Renal cortical epithelial cell (primary cell): ENCODE results near the gene PEAK3. TPM values are rescaled to one million over a fixed set of nuclear protein-coding genes. Genes with fewer than 3 reads are reported as not detected.

ENCODE experiments used
- DNase-seq: peaks from one replicate; pipeline ENCODE4 v3.0.0-alpha.2; 2011; ENCODE audit warnings: low read depth
- total RNA-seq: library from RNA; depleted of rRNA; stranded (reverse); fragments of >200 nt; gene quantifications from 2 replicates; pipeline ENCODE4 v1.2.3, GENCODE V29; 2014

PEAK3 gene
- total RNA-seq, 1 donor from 2014 or later, result 0.05 TPM

DNA sequence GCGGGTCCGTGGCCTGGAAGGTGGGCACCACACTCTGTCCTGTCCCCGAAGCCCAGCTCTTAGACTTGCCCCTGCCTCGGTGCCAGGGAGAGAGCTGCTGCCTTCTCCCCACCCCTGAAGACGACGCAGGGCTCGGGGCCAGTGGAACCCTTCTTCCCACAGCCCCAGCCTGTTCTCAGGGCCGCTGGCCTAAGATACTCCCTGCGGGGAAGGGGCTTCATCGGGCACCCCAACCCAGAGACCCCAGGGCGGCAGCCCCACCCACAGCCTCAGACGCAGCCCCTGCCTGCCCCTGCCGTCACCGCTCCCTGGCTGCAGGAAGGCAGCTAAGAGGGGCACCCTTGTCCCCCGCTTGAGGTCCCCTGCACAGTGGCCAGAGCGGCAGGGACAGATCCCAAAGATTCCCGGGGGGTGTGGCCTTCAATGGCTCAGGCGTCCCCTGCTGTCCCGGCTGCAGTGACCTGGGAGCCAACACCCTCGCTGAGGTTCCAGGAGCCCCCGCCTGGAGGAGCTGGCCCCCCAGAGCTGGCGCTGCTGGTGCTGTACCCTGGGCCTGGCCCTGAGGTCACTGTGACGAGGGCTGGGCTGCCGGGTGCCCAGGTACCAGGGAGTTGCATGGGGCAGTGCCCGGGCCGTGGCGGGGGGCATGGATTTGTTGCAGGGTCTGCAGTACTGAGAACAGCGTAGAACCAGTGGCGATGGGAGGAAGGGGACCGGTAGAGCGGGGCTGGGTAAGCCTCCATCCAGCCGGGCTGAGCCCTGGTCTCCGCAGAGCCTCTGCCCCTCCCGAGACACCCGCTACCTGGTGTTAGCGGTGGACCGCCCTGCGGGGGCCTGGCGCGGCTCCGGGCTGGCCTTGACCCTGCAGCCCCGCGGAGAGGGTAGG is 31.9 kb downstream of the PEAK3 start:
- no peak for DNase-seq

DNA sequence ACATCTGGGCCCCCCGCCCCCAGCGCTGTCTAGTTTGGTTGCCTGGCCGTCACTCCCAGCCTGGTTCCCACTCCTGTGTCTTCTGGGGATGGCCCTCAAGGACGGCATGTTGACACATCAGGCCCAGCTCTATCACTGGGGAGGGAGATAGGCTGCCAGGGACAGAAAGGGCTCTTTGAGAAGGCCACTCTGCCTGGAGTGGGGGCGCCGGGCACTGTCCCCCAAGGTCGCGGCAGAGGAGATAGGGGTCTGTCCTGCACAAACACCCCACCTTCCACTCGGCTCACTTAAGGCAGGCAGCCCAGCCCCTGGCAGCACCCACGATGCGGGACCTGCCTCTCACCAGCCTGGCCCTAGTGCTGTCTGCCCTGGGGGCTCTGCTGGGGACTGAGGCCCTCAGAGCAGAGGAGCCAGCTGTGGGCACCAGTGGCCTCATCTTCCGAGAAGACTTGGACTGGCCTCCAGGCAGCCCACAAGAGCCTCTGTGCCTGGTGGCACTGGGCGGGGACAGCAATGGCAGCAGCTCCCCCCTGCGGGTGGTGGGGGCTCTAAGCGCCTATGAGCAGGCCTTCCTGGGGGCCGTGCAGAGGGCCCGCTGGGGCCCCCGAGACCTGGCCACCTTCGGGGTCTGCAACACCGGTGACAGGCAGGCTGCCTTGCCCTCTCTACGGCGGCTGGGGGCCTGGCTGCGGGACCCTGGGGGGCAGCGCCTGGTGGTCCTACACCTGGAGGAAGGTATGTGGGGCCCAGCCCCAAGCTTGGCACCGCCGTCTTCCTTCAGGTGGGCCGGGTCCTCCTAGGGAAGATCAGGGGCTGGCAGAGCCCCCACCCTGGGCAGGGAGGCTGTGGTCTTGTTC is 32.7 kb downstream of the PEAK3 start, which contains the start of gene AMH:
Gene AMH, plus strand, starts transcription at position 314 of the 857 bp plus-strand sequence. Its CDS starts 10 bp downstream, at position 324.
- no peak for DNase-seq

DNA sequence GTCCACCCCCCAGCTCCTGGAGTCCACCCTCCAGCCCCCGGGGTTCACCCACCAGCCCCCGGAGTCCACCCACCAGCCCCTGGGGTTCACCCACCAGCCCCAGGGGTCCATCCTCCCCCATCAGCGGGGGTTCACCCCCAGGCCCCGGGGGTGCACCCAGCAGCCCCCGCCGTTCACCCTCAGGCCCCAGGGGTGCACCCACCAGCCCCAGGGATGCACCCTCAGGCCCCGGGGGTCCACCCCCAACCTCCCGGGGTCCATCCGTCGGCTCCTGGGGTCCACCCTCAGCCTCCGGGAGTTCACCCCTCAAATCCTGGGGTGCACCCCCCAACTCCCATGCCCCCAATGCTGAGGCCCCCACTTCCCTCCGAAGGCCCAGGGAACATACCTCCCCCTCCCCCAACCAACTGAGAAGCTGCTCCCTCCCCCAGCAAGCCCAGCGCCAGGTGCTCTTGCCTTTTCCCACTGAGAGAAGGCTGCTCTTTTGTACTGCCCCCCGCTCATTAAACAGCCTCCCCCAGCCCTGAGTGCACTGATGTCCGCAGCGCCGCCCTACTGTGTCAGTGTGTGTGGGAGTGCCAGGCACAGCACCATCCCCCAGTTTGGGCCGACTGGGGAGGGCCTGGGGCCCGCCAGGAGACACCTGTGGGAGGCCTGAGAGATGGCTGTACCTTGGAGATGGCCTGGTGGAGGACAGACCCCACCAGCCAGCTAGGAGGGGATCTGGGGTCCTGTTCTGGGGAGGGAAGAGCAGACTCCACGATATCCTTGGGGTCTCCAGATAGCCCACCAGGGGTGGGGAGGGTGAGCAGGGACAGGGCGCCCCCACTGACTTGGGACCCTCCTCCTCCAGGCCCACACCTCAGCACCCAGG is 33.6 kb downstream of the PEAK3 start:
- no peak for DNase-seq

DNA sequence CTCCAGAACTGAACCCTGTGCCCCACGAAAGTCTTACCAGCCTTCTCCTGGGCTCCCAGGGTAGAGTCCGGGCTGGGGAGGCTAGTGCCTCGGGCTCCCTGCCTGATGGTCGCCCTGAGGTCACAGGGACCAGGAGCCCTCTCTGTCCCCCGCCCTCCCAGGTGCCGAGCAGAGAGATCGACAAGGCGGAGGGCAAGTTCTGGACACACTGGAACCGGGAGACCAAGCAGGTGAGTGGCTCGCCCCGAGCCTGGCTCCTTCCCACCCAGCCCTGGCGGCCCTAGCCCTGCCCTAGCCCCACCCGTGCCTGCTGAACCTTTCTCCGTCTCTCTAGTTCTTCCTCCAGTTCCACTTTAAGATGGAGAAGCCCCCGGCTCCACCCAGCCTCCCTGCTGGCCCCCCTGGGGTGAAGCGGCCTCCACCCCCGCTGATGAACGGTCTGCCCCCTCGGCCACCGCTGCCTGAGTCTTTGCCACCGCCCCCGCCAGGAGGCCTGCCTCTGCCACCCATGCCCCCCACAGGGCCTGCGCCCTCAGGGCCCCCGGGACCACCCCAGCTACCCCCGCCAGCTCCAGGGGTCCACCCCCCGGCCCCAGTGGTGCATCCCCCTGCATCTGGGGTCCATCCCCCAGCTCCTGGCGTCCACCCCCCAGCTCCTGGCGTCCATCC is 34.4 kb downstream of the PEAK3 start:
- DNase-seq, result no peak

DNA sequence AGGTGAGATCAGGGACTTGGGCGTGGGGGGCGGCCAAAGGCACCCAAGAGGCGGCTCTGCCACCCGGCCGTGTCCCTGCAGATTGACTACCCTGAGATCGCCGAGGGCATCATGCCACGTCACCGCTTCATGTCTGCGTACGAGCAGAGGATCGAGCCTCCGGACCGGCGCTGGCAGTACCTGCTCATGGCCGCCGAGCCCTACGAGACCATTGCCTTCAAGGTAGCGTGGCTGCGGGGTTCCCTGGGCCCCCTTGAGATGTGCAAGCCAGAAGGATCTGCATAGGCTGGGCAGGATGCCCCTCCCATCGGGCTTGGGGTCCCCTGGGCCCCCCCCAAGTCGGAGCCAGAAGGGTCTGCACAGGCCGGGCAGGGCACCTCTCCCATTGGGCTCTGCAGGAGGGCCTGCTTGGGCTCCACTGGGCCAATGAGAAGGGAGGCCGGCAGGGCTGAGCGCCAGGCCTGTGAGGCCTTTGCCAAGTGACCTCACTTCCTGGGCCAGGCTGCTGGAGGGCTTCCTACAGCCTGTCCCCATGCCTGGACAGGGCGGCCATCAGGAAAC is 35.1 kb downstream of the PEAK3 start:
- DNase-seq, result no peak

DNA sequence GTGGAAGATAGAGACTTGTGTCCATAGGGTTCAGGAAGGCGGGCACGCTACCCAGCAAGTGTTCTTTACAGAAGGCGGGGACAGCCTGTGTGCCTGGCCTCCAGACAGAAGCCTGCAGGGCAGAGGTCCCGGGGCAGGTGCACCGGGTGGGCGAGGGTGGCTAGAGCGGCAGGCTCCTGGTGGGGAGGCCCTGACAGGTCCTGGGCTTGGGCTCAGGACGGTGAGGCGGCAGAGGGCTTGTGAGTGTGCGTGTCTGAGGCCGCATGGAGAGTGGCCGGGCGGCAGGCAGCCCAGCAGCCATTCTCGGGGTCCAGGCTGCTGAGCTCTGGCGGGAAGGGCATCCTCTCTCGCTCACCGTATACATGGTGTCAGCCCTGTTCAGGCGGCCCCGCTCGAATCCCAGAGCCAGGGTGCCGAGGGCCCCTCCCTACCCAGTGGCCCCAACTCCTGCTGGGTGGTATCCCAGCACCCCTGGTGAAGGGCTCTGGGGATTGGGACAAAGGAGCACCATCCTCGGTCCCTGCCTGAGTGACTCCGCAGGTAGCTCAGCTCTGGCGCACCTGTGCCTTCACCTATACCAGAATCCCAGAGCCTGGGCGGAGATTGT is 35.9 kb downstream of the PEAK3 start:
- no peak for DNase-seq

DNA sequence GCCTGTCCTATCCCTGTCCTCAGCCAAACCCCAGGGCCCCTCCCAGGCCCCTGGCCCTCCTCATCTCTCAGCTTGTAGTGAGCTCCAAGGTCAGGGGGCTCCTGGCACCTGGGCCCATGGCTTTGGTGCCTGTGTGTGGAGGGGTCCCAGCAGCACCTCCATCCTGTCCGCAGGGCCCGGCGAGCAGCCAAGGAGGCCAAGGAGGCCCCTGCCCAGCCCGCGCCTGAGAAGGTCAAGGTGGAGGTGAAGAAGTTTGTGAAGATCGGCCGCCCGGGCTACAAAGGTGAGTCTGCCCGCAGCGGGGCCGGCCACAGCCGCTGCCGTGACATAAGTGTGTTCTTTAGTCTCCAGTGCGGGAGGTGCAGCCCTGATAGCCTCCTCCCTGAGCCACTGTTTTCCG is 36.7 kb downstream of the PEAK3 start:
- no peak for DNase-seq

DNA sequence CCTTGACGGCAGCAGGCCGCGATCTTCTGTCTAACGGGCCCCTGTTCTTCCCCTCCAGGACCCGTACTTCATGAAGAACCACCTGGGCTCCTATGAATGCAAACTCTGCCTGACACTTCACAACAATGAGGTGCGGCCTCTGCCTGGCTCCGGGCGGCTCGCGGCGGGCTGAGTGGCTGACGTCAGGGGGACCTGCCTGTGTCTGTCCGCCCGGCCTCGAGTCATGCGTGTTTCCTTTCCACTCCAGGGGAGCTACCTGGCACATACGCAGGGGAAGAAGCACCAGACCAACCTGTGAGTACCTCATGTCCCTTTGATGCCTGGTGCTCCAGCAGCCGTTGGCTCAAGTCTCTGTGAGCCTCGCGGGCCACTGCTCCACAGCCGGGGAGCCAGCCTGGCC is 37.5 kb downstream of the PEAK3 start:
- no peak for DNase-seq

DNA sequence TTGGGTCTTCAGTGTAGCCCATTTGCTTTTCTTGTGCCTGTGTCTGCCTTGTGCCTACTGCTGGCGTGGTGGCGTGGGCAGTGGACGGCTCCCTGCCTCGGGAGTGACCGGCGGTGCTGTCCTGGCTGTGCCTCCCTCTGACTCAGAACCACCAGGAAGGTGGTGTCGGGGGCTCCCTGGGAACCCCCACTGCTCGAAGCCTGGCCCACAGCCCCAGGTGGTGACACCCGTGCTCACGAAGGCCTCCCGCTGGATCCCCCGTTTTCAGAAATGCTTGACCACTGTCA is 37.9 kb downstream of the PEAK3 start:
- DNase-seq, result no peak

DNA sequence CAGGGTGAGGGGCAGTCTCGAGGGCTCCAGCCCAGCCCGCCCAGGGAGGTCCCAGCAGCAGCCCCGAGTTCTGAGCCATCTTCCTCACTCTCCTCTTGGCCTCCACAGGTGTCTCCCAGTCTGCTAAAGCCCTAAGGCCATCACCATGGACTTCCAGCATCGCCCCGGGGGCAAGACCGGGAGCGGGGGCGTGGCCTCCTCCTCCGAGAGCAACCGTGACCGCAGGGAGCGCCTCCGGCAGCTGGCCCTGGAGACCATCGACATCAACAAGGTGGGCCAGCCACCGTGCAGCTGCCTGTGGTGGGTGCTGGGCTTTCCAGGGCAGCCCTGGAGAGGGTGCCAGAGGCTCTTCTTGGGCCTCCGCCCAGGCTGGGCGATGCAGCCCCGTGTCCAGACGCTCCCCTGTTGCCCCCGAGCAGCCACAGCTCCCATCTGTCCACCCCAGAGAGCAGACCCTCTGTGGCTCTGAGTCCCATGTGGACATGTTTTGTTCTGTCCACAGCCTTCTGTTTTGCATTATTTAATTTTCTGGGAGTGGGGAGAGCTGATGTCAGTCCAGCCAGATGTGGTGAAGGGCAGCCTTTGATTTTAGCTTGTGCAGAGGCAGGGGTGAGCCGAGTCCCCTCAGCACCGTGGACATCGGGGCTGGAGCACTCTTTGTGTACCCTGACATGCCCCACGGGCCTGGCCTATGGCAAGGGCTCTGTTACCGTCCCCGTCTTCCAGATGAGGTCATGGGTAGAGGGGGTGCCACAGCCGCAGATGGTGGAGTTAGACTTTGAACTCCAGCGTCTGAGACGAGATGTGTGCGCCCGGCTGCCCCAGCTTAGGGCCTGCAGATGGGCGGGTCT is 38.5 kb downstream of the PEAK3 start:
- no peak for DNase-seq

DNA sequence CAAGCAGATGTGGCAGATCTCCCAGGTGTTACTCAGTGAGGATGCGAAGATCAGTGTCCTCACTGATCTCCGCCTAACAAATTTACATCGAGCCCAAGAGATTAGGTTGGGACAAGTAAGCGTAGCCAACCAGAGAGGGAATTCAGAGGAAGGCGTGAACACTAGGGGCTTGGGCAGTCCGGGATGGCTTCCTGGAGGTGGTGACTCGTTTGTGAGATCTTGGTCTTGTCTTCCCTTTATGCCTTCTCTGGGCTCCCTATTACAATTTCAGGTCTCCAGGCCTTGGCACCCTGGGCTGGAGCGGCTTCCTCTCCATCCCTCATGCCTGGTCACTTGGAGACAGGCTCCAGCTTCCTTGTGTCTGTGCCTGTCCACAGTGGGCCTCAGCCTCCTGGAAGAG is 39.2 kb downstream of the PEAK3 start:
- no peak for DNase-seq

DNA sequence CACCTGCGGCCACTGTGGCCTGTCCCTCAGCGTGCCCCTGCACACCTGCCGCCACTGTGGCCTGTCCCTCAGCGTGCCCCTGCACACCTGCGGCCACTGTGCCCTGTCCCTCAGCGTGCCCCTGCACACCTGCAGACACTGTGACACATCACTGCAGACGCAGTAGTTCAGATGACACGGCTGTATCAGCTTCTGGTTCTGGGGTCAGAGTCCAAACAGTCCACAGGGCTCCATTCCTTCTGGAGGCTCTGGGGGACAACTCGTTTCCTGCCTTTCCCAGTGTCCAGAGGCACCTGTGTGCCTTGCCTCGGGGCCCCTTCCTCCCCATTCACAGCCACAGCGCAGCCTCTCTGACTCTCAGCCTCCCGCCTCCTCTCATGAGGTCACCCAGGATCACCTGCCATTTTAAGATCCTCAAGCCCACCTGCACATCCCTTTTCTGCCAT is 39.9 kb downstream of the PEAK3 start:
- DNase-seq, result no peak

DNA sequence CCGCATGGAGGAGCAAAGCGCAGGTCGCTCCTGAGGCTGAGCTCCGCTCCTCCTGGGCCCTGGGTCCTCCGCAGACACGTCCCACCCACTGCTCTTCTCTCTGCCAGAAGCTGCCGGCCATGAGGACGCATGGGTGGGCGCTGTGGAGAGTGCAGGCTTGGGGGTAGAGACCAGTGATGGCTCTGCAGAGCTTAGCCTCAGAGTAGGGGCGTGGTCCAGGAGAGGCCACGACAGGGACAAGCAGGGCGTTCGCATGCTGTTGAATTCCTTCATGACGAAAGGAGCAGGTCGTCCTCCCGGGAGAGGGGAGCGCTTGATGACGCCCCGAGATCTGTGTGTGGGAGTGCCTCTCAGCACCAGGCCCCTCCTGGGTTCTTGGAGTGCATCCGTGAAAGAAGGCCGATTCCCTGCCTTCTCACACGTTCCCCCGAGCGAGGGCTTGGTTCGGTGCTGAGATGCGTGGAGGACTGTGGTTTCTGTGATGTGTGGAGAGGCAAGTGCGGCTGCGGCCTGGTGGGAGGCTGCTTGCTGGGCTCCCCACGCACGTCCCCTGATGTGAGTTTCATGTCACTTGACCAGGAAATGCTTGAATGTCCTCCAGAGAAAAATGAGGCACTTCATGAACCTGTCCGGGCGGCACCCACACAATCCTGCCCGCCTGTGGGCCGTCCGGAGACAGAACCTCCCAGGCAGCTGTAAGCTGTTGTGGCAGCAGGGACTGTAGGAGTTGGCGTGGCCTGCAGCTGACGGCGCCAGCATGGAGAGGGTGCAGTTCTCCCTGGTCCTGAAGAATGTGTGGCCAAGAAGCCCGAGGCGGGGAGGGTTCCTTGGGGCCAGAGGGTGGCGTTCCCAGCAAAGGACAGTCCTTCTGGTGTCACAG is 40.9 kb downstream of the PEAK3 start:
- DNase-seq, result no peak

DNA sequence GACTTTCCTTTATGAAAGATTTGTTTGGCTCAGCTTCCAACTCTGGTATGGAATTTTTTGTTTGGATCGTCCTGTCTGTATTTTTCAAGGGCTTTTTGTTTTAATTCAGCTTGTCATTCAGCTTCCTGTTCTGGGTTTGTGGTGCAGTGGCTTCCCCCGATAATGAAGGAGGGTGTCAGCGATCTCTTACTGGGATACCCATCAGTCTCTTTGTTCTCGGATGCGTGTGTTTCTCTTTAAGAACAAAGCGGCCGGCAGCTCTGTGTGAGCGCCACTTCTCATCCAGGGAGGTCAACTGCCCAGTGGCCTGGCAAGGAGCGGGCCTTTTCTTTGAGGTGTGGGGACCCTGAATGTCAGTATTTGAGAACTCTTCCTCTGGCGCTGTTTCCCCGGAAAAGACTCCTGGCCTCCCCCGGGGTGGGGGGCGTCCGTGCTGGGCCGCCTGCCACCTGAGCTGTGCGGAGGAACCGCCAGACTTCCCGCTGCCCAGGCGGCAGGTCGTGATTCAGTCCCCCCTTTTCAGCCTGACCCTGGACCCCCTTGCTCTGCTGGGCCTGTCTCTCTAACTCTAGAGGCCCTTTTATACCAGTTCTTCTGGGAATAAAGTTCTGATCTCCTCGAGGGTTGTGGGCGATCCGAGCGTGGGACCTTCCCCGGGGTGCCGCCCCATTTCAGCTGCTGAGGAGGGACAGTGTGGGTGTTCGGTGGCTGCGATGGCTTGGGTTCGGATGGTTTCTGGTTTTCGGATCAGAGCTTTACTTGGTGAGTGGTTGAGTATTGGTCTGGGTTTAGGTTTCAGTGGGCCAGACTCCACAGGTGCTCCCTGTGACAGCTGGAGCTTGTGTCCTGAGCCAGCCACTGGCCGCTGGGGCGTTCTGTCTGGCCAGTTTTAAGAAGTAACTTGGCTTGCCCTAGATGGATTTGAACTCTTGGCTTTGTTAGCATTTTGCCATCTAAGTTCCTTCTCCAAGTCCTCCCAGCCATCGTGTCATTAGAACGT is 41.9 kb downstream of the PEAK3 start:
- no peak for DNase-seq

DNA sequence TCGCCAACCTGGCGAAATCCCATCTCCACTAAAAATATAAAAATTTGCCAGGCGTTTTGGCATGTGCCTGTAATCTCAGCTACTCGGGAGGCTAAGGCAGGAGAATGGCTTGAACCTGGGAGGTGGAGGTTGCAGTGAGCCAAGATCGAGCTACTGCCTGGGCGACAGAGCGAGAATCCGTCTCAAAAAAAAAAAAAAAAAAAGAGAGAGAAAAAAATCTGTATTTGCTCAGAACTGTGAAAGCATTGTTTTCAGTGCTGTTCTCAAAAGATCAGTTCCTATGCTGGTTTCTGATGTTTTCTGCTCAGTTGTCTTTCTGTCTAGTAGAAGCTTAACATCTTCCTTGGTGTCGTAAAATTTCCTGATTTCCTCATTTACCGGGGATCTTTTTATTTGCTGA is 42.8 kb downstream of the PEAK3 start:
- DNase-seq, result no peak

DNA sequence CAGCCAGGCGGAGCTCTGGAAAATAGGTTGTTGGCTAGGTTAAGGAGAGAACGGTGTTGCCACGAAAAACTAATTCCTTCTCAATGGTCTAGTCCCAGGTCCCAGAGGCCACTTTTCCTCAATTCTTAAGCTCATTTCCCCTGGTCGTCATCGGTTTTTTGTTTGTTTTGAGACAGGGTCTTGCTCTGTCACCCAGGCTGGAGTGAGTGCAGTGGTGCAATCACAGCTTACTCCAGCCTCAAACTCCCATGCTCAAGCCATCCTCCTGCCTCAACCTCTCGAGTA is 44.2 kb downstream of the PEAK3 start:
- no peak for DNase-seq

DNA sequence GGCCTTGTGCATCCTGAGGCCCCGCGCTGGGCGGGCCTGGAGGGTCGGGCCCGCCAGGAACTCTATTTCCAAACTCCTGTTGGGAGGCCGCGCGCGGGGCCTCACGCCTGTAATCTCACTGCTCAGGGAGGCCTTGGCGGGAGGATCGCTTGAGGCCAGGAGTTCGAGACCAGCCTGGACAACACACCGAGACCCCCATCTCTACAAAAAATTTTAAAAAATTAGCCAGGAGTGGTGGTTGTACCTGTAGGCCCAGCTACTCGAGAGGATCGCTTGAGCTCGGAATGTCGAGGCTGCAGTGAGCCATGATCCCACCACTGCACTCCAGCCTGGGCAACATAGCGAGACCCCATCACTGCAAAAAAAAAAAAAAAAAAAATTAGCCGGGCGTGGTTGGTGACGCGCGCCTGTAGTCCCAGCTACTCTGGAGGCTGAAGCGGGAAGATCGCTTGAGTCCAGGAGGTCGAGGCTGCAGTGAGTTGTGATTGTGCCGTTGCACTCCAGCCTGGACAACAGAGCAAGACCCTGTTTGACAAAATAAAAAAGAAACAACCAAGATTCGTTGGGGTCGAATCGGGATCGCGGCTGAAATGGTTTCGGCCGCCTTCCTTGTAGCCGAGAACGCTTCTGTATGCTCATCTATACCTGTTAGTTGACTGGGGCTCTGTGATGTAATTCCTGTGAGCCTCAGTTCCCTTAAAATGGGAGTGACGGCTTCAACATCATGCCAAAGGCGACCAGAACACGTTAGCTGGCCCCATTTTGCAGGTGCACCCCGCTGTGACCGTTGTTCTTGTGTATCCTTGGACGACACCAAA is 44.7 kb downstream of the PEAK3 start:
- no peak for DNase-seq
